Mononuclear cell (primary cell): ENCODE results near the gene STOML3. TPM values are rescaled to one million over a fixed set of nuclear protein-coding genes. Genes with fewer than 3 reads are reported as not detected.

Source experiments
- total RNA-seq: library from RNA; depleted of rRNA; stranded (reverse); fragments of >200 nt; gene quantifications from one replicate; pipeline ENCODE4 v1.2.3, GENCODE V29; 2012

STOML3 gene
- total RNA-seq, 1 donor: not detected

Other genes with a start within 250 kb of the STOML3 start
- 45.2 TPM for gene PROSER1, start 47.3 kb upstream of the STOML3 start, total RNA-seq
- 9.9 TPM for gene NHLRC3, start 47.6 kb upstream of the STOML3 start, total RNA-seq